OCI-LY3 (cell line): ENCODE results near the gene N4BP2.

Source experiments
- H2AFZ ChIP-seq: fragments of 200-600, 300-600 bp; shearing (Covaris generic); 2 replicates; pipeline ENCODE4 v1.6.0; 2014; ENCODE audit warnings: antibody characterized with exemption, low read depth, low read length
- H3K27ac ChIP-seq: fragments of 200-600, 300-600 bp; sonication (generic); 2 replicates; pipeline ENCODE4 v1.5.1; 2014; ENCODE audit warnings: mild to moderate bottlenecking, low read length, moderate library complexity, mixed read lengths
- H3K27me3 ChIP-seq: fragments of 200-600, 300-600 bp; sonication (generic); 2 replicates; pipeline ENCODE4 v1.6.1; 2014; ENCODE audit warnings: low read depth, low read length, mixed read lengths
- H3K36me3 ChIP-seq: fragments of 200-600, 300-600 bp; sonication (generic); replicated peaks from 2 replicates; pipeline ENCODE3; 2014; ENCODE audit warnings: low read depth, low read length, mixed read lengths
- H3K4me1 ChIP-seq: fragments of 300-600, 200-600 bp; sonication (generic); 2 replicates; pipeline ENCODE4 v1.6.1; 2014; ENCODE audit warnings: low read length, mixed read lengths
- H3K4me2 ChIP-seq: fragments of 200-600, 300-600 bp; sonication (generic); 2 replicates; pipeline ENCODE4 v1.6.1; 2014; ENCODE audit warnings: low read length, mixed read lengths
- H3K4me3 ChIP-seq: fragments of 300-600, 200-600 bp; sonication (generic); 2 replicates; pipeline ENCODE4 v1.5.1; 2014; ENCODE audit warnings: antibody characterized with exemption, mild to moderate bottlenecking, low read length, moderate library complexity
- H3K79me2 ChIP-seq: fragments of 300-600, 200-600 bp; shearing (Covaris generic); 2 replicates; pipeline ENCODE4 v1.6.1; 2014; ENCODE audit warnings: mild to moderate bottlenecking, low read length, mixed read lengths
- H3K9ac ChIP-seq: fragments of 300-600, 200-600 bp; shearing (Covaris generic); 2 replicates; pipeline ENCODE4 v1.6.0; 2014; ENCODE audit warnings: mild to moderate bottlenecking, low read length, moderate library complexity
- H3K9me3 ChIP-seq: fragments of 200-600, 300-600 bp; shearing (Covaris generic); 2 replicates; pipeline ENCODE4 v1.6.1; 2014; ENCODE audit warnings: low read length, mixed read lengths; ENCODE audit not compliant: insufficient read depth
- H4K20me1 ChIP-seq: fragments of 200-600, 300-600 bp; sonication (generic); 2 replicates; pipeline ENCODE4 v1.6.1; 2016; ENCODE audit warnings: low read length, mixed read lengths; ENCODE audit not compliant: insufficient read depth
- EZH2phosphoT487 ChIP-seq: fragments of 200-600 bp; shearing (Covaris generic); IDR thresholded peaks from 2 replicates; pipeline ENCODE4 v1.6.1; 2018; ENCODE audit warnings: antibody characterized with exemption, mixed run types, low read depth
- TF ChIP-seq, protein P1 (sequence below): fragments of 200-600, 300-600 bp; sonication (generic); IDR thresholded peaks from 2 replicates; pipeline ENCODE4 v1.5.1; 2014; ENCODE audit warnings: antibody characterized with exemption, low read length, low read depth

Gene N4BP2

GRCh38 chr4:40032785-40033184 is 23.9 kb upstream of the N4BP2 start:
- Histone ChIP-seq H3K36me3 (no peaks in the 10 kb centered on the region), H3K4me1 (no peaks in the 10 kb centered on the region), H3K79me2 (no peaks in the 10 kb centered on the region), H3K27ac (no peak overlapping the region), H3K9ac (no peak overlapping the region), H3K9me3 (no peaks in the 10 kb centered on the region), H3K4me3 (no peak overlapping the region), H3K27me3 (no peaks in the 10 kb centered on the region), H2AFZ (no peak overlapping the region), H3K4me2 (no peak overlapping the region), H4K20me1 (no peaks in the 10 kb centered on the region)
- TF ChIP-seq, protein P1, sequence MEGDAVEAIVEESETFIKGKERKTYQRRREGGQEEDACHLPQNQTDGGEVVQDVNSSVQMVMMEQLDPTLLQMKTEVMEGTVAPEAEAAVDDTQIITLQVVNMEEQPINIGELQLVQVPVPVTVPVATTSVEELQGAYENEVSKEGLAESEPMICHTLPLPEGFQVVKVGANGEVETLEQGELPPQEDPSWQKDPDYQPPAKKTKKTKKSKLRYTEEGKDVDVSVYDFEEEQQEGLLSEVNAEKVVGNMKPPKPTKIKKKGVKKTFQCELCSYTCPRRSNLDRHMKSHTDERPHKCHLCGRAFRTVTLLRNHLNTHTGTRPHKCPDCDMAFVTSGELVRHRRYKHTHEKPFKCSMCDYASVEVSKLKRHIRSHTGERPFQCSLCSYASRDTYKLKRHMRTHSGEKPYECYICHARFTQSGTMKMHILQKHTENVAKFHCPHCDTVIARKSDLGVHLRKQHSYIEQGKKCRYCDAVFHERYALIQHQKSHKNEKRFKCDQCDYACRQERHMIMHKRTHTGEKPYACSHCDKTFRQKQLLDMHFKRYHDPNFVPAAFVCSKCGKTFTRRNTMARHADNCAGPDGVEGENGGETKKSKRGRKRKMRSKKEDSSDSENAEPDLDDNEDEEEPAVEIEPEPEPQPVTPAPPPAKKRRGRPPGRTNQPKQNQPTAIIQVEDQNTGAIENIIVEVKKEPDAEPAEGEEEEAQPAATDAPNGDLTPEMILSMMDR = no peak
- TF ChIP-seq EZH2phosphoT487 = no peak

DNA sequence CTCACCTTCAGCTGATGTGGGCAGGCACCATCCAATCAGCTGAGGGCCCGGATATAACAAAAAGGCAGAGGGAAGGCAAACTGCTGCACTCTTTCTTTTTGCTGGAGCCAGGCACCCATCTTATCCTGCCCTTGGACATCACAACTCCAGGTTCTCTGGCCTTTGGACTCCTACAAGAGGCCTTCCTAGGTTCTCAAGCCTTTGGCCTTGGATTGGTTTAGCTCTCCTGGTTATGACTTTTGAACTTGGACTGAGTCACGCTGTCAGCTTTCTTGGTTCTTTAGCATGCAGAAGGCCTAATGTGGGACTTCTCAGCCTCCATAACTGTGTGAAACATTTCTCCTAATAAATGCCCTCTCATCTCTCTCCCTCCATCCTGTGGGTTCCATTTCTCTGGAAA is 23.0 kb upstream of the N4BP2 start:
- Histone ChIP-seq H3K4me3 (no peak overlapping the region), H3K4me1 (no peaks in the 10 kb centered on the region), H4K20me1 (no peaks in the 10 kb centered on the region), H3K27me3 (no peaks in the 10 kb centered on the region), H3K79me2 (no peaks in the 10 kb centered on the region), H3K27ac (no peak overlapping the region), H3K9me3 (no peaks in the 10 kb centered on the region), H2AFZ (no peak overlapping the region), H3K9ac (no peak overlapping the region), H3K36me3 (no peaks in the 10 kb centered on the region), H3K4me2 (no peak overlapping the region)
- TF ChIP-seq, protein P1 = no peak
- no peak for TF ChIP-seq EZH2phosphoT487

DNA sequence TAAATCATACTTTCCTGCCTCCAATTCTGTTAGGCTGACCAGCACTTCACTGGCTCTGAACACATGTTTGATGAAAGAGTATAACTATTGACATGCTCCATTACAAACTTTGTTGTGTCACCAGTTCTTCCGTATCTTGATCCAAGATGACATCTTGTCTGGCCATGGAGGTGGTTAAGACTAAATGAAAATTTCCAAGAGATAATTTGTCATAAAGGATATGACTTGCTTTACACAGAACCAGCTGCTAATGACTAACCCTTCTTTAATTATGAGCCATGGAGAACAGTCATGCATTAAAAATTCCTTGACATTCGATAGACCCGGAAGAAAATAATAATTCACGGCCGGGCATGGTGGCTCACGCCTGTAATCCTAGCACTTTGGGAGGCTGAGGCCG is 17.7 kb upstream of the N4BP2 start:
- Histone ChIP-seq H3K4me3 (no peak overlapping the region), H3K9ac (no peak overlapping the region), H3K4me1 (no peaks in the 10 kb centered on the region), H4K20me1 (no peaks in the 10 kb centered on the region), H3K27me3 (no peaks in the 10 kb centered on the region), H3K27ac (no peak overlapping the region), H3K36me3 (no peaks in the 10 kb centered on the region), H3K9me3 (no peaks in the 10 kb centered on the region), H3K4me2 (no peak overlapping the region), H3K79me2 (no peaks in the 10 kb centered on the region), H2AFZ (no peak overlapping the region)
- TF ChIP-seq, protein P1 = no peak
- no peak for TF ChIP-seq EZH2phosphoT487

- Histone ChIP-seq H4K20me1 (no peaks in the 10 kb centered on the region), H3K9me3 (no peaks in the 10 kb centered on the region), H3K27ac (no peak overlapping the region), H3K36me3 (no peaks in the 10 kb centered on the region), H3K27me3 (no peaks in the 10 kb centered on the region), H3K4me1 (no peaks in the 10 kb centered on the region), H2AFZ (no peak overlapping the region), H3K4me3 (no peak overlapping the region), H3K9ac (no peak overlapping the region), H3K79me2 (no peaks in the 10 kb centered on the region), H3K4me2 (no peak overlapping the region)
- TF ChIP-seq EZH2phosphoT487 = no peak
- TF ChIP-seq, protein P1 = no peak
These were observed 15.7 kb upstream of the N4BP2 start for GRCh38 chr4:40040908-40041307.
